Raji (cell line): ENCODE results near the gene CAMK2G.

ENCODE experiments used
- POLR2A ChIP-seq: IDR thresholded peaks from 2 replicates; pipeline ENCODE4 v1.6.1; 2011; ENCODE audit warnings: low read depth, low read length, control low read depth; ENCODE audit not compliant: insufficient read depth

The CAMK2G gene

DNA sequence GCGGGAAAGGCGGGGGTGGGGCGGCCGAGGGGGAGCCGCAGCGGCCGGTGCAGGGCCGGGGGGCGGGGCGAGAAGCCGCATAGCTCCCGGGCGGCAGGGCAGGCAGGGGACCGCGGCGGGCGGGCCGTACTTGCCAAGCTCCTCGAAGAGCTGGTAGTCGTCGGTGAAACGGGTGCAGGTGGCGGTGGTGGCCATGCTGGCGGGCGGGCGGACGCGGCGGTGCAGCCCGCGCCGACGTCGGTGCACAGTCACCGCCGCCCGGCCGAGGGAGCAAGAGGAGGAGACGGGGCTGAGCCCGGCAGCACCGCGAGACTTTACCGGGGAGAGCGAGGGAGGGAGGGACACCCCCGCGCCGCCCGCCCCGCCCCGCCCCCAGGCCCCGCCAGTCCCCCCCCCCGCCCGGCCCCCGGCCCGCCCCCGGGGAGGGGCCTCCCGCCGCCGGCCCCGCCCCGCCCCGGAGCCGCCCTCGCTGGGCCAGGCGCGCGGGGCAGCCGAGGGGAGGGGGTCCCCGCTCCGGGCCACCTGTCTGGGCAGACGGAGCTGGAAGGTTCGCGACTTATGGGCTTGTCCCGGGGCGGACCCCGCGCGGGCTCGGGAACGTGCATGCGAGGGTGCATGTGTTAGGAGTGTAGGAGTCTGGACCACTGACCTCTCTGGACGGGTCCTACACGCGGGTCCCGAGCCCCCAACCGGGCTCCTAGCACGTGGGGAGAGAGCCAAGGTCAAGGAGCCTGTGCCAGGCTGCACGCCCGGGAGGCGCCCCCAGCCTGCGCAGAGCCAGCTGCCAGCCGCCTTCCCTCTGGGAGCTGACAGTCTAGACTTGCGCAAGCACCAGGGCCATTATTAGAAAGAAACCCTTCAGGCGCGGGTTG is at the start of gene CAMK2G:
TSS of gene CAMK2G (minus strand) at position 289 of the 872 bp plus-strand sequence. CDS start at position 195, 94 bp downstream.
- peak; percentile 79 for TF ChIP-seq POLR2A

DNA sequence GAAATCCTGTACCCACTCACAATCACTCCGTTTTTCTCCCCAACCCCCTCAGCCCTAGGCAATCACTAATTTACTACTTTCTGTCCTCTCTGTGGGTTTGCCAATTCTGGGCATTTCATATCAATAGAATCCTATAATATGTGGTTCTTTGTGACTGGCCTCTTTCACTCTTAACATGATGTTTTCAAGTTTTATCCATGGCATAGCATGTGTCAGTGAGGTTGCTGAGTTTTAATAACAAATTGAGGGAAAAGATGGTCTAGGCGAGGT is 48.4 kb upstream of the CAMK2G start:
- no peak for TF ChIP-seq POLR2A

- TF ChIP-seq POLR2A = no peak
Measured at GRCh38 chr10:73922007-73922863, 47.9 kb upstream of the CAMK2G start.

DNA sequence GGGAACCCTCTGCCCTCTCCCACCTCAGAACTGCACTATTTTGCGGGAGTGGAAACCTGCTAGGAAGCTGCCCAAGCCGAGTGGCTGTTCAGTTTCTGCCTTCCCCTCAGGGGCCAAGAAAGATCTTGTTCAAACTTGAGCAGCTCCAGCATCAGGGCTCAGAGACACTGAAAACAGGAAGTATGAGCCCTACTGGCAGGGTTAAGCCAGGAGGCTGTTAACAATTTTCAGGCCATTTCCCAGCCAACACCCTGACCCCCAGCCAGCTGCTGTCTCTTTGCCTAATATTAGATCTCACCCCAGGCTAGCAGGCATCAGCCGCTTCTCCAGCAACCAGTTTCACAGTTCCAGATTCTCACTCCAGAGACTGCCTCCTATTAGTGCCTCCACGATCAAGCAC is 45.7 kb upstream of the CAMK2G start:
- TF ChIP-seq POLR2A = peak; percentile 49; the same call in 1 of the 2 replicates

GRCh38 chr10:73917566-73918305 is 43.4 kb upstream of the CAMK2G start:
- no peak for TF ChIP-seq POLR2A

- TF ChIP-seq POLR2A = no peak
Measured at GRCh38 chr10:73916761-73917470, 42.6 kb upstream of the CAMK2G start.

DNA sequence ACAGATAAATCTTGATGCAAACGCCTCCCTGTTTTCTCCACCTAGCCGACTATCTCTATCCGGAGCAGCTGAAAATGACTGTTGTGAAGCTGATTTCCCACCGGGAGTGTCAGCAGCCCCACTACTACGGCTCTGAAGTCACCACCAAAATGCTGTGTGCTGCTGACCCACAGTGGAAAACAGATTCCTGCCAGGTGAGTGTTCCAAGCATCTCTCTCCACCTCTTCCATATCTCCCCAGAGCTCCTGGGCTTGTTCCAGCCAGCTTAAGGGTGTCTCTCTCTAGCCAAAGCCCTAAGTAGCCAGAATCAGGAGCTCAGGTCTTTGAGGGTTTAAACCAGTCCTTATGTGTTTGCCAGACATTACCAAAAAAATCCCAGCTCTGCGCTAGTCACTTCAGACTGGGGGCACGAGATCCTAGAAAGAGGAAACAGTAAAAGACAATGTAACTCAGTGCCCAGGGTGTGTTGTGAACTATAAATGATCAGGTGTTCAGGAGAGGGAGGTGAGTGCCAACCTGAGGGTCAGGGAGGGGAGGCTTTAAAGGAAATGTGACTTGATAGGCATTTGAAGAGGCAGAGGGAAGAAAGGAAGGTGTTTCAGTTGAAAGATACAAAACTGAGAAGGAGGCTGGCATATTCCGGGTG is 41.0 kb upstream of the CAMK2G start:
- no peak for TF ChIP-seq POLR2A

DNA sequence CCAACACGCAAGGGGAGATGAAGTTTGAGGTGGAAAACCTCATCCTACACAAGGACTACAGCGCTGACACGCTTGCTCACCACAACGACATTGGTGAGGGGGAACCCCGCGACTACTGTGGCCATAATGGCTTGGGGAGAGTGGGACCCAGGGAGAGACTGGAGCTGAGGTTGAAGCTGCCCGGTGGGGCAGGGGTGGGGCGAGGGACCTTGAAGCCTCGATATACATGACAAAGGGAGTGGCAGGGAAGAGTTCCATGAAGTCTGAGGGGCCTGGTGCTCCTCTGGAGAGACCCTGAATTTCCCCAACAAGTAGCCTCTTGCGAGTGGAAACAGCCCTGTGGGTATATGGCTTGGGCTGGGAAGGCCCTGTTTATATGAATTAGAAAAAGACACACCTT is 39.7 kb upstream of the CAMK2G start:
- TF ChIP-seq POLR2A = no peak

DNA sequence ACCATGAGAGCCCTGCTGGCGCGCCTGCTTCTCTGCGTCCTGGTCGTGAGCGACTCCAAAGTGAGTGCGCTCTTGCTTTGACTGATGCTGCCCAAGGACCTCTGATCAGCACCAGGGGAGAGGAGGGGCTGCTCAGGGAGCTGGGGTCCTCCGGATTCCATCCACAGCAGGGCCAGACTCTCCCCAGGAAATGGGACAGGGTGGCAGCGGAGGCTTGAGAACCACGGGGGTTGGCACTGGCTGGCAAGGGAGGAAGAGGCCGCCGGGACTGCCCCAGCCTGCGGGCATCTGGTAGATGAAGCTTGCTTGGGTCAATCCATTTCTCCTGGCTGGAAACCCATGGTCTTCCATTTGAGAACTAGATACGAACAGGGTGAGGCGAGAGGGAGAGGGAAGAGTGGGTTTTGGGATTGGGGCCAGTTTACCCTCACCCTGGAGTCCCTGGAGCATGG is 37.2 kb upstream of the CAMK2G start:
- no peak for TF ChIP-seq POLR2A

- TF ChIP-seq POLR2A = 0 out of 2 replicates have a peak, but pooled peaks have one; percentile 31
Measured at GRCh38 chr10:73910764-73911552, 36.6 kb upstream of the CAMK2G start, which contains the start of gene PLAU. Gene PLAU (plus strand): TSS chr10:73911132. CDS start chr10:73911556, 424 bp downstream.

DNA sequence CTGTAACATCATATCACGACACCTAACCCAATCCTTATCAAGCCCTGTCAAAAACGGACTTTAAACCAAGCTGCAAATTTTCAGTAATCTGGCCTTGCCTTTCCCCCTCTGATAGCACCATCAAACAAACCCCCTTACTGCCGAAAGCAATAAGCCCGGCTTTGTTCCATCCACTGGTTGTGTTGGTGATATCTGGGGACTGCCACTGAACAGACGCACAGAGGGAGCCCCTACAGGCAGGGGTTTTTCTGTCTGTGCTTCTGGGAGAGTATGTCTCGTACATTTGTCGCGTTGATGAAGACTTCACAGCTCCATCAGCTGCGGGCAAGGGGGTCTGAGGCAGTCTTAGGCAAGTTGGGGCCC is 36.0 kb upstream of the CAMK2G start:
- no peak for TF ChIP-seq POLR2A

DNA sequence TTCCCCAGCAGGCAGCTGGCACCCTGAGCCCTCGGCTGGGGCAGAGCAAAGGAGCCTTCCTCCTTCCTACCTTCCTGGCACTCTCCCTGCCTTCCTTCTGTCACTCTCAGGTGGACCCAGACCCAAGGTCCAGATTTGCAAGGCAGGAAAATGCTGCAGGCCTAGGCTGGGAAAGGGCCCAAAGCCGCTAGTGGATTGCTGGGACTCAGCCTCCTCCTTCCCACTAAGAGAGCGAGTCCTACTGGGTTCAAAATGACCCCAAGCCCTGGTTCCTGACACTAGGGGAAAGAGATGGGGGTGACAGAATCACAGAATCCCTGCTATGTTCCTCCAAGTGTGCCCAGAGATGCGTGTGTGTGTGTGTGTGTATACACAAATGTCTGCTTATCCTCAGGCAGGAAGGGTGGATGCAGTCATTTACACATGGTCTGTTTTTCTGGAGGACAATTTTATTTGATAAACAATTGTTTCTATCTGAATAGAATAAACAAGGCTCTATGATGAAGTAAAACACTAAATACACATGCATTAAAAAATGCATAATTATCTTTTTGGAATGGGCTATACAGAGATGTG is 35.3 kb upstream of the CAMK2G start:
- TF ChIP-seq POLR2A = no peak
